GM12872 (cell line): Measurements from ENCODE around the gene NUDCD3.

Experiments used
- TF ChIP-seq, protein P1 (sequence below): IDR thresholded peaks from 3 replicates; pipeline ENCODE4 v1.5.1; 2011; ENCODE audit warnings: low read depth, mild to moderate bottlenecking, low read length, moderate library complexity; ENCODE audit not compliant: insufficient read depth

Gene NUDCD3

DNA sequence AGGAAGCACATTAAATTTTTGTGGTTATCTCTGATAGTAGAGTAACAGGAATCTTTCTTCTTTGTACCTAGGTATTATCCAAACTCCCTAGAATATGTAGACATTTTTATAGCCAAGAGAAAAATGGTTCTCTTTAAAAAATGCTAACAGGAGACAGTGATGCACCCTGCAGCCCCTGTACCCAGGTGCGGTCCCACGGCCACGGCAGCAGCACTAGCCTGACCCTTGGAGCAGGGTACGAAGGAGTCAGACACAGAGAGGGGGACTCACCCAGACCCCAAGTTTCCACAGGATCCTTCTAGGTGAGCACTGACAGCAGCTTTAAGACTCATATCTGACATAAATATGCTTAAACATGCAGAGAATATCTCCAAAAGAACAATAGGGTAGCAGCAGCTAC lies 60.4 kb downstream of the NUDCD3 start:
- TF ChIP-seq, protein P1, sequence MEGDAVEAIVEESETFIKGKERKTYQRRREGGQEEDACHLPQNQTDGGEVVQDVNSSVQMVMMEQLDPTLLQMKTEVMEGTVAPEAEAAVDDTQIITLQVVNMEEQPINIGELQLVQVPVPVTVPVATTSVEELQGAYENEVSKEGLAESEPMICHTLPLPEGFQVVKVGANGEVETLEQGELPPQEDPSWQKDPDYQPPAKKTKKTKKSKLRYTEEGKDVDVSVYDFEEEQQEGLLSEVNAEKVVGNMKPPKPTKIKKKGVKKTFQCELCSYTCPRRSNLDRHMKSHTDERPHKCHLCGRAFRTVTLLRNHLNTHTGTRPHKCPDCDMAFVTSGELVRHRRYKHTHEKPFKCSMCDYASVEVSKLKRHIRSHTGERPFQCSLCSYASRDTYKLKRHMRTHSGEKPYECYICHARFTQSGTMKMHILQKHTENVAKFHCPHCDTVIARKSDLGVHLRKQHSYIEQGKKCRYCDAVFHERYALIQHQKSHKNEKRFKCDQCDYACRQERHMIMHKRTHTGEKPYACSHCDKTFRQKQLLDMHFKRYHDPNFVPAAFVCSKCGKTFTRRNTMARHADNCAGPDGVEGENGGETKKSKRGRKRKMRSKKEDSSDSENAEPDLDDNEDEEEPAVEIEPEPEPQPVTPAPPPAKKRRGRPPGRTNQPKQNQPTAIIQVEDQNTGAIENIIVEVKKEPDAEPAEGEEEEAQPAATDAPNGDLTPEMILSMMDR = no peak

DNA sequence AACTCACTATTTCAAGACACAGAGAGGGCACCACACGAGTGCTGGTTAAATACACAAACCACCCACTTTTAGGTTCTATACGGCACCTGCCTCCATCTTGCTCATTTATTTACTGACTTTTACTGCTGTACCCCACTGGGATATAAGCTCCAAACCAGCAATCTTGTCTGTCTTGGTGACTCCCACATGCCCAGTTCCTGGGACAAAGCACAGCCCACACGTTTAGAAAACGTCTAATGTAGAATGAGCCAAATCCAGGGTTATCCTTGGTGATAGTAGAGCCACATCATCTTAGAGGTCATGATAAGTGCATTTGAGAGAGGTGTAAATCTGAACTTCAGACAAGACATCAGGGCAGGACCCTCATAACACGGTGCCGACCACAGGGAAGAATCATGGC lies 73.5 kb downstream of the NUDCD3 start:
- TF ChIP-seq, protein P1 = no peak

DNA sequence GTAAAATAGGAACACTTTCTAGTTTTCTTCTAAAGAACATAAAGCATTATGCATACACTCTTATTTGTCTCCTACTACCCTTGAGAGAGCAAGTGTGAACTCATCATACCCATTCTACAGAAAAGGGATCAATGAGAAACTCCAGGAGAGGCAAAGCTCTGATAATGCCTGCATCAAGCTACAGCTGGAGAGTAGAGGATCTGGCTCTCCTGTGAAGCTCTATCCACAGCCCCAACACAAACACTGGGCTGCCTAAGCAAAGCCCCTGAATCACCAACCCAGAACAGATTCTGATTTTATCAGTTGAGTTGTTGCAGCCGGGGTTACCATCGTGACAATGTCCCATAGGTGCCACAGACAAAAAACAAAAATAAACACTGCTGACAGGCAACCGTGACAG lies 74.9 kb downstream of the NUDCD3 start:
- TF ChIP-seq, protein P1 = no peak

DNA sequence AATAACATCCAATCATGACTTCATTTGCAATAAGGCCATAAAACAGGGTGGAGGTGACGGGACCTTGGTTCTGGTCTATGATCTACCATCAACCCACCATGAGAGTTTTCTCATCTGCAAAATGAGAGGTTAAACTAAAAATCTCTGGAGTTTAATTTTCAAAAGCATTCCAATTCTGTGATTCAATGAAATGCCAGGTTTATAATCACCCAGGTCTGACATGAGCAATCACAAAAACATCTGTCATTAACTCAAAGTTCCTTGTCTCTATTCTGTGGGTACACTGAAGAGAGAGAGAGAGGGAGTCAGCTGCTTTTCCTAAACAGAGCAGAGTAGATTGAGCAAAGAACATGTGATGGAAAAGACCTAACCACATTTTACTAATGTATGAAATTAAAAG lies 75.4 kb downstream of the NUDCD3 start:
- TF ChIP-seq, protein P1 = no peak

DNA sequence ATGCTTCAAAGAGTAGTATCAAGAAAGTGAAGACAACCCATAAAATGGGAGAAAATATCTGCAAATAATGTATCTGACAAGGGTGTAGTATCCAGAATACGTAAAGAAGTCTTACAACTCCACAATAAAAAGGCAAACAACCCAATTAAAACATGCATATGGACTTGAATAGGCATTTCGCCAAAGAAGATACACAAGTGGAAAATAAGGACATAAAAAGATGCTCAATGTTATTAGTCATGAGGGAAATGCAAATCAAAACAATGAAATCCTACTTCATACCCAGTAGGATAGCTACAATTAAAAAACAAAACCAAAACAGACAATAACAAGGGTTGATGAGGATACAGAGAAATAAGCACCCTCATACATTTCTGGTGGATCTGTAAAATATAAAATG lies 79.2 kb downstream of the NUDCD3 start:
- TF ChIP-seq, protein P1 = no peak

DNA sequence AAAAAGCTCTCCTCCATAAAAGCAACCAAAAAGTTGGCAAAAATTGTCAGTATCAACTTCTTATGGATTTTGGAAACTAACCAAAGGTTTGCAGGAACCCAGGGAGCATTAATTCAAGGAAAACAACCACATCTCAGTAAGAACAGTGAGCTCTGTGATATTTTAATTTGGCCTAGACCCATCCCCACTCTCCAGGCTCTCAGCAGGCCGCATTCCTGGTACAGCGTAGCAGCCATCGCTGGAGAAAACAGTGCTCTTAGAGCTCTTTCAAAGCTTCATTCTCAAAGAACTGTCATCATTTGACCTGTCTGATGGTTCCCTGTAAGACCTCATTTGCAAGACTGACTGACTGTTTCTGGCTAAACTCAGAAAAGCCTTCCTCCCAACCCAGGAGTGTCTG lies 81.9 kb downstream of the NUDCD3 start:
- TF ChIP-seq, protein P1 = no peak

DNA sequence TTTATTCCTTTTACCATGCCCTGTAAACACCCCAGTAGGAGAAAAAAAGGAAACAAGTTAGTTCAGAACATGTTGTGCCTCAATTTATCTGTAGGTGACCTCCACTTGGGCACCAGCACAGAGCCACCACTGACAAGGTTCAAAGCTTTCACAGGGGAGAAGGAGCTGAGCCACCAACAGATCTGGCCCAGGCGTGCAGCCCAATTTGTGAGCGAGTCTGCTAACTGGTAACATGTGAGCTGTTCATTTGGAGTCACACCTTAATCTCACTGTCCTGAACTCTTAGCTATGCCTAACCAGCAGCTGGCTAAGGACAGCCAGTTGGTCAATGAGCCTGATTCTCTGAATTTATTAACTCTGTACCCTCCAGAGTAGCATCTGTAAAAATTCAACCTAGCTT lies 86.7 kb downstream of the NUDCD3 start:
- TF ChIP-seq, protein P1 = no peak
